ENCODE results near the gene RIMS3. TPM values are rescaled to one million over a fixed set of nuclear protein-coding genes. Genes with fewer than 3 reads are reported as not detected.

RIMS3 gene
- total RNA-seq, 1 donor from 2014 or later, result 4.6 TPM

- DNase-seq (no peak), ATAC-seq (no peak)
- TF ChIP-seq CTCF (IDR thresholded peaks at IDR 0.05), result no peak
- no peaks in the 10 kb centered on the region for H3K9me3 ChIP-seq
- no peak overlapping the region for H3K4me3 ChIP-seq
- H3K27me3 ChIP-seq (ENCODE audit: low read depth), result no peaks in the 10 kb centered on the region
- no peaks in the 10 kb centered on the region for H3K4me1 ChIP-seq
- no peaks in the 10 kb centered on the region for H3K36me3 ChIP-seq
- no peak overlapping the region for H3K27ac ChIP-seq
- intact Hi-C loops (cut with DNase I), result no loop called here
Observed at GRCh38 chr1:40610156-40610555, 55.3 kb downstream of the RIMS3 start.

- ATAC-seq (no peak), DNase-seq (no peak)
- no peak for TF ChIP-seq CTCF (IDR thresholded peaks at IDR 0.05)
- Histone ChIP-seq H3K4me1 (no peaks in the 10 kb centered on the region), H3K36me3 (no peaks in the 10 kb centered on the region), H3K27me3 (ENCODE audit: low read depth) (no peaks in the 10 kb centered on the region), H3K9me3 (no peaks in the 10 kb centered on the region), H3K27ac (no peak overlapping the region), H3K4me3 (no peak overlapping the region)
- intact Hi-C loops (cut with DNase I), result no loop called here
Observed at GRCh38 chr1:40607921-40608320, 57.6 kb downstream of the RIMS3 start.

GRCh38 chr1:40606978-40607377 is 58.5 kb downstream of the RIMS3 start:
- Histone ChIP-seq H3K4me3 (no peak overlapping the region), H3K27ac (no peak overlapping the region), H3K27me3 (ENCODE audit: low read depth) (no peaks in the 10 kb centered on the region), H3K36me3 (no peaks in the 10 kb centered on the region), H3K4me1 (no peaks in the 10 kb centered on the region), H3K9me3 (no peaks in the 10 kb centered on the region)
- intact Hi-C loops (cut with DNase I), result no loop called here
- TF ChIP-seq CTCF (IDR thresholded peaks at IDR 0.05), result no peak
- ATAC-seq (peak; percentile 36 to 56), DNase-seq (no peak)

GRCh38 chr1:40606194-40606593 is 59.3 kb downstream of the RIMS3 start:
- no peak for ATAC-seq
- H3K4me3 ChIP-seq, result no peak overlapping the region
- TF ChIP-seq CTCF (IDR thresholded peaks at IDR 0.05), result no peak
- H3K4me1 ChIP-seq, result no peaks in the 10 kb centered on the region
- no peak overlapping the region for H3K27ac ChIP-seq
- intact Hi-C loops (cut with DNase I), result no loop called here
- no peaks in the 10 kb centered on the region for H3K36me3 ChIP-seq
- H3K9me3 ChIP-seq, result no peaks in the 10 kb centered on the region
- DNase-seq, result no peak
- no peaks in the 10 kb centered on the region for H3K27me3 ChIP-seq (ENCODE audit: low read depth)

GRCh38 chr1:40599926-40600325 is 65.6 kb downstream of the RIMS3 start:
- intact Hi-C loops (cut with DNase I), result no loop called here
- no peak for TF ChIP-seq CTCF (IDR thresholded peaks at IDR 0.05)
- no peak for ATAC-seq

GRCh38 chr1:40595623-40596022 is 69.9 kb downstream of the RIMS3 start:
- Histone ChIP-seq H3K27ac (no peak overlapping the region), H3K27me3 (ENCODE audit: low read depth) (no peaks in the 10 kb centered on the region), H3K4me3 (no peak overlapping the region), H3K4me1 (no peaks in the 10 kb centered on the region), H3K36me3 (no peaks in the 10 kb centered on the region), H3K9me3 (no peaks in the 10 kb centered on the region)
- TF ChIP-seq CTCF (IDR thresholded peaks at IDR 0.05), result no peak
- DNase-seq (no peak), ATAC-seq (no peak)
- intact Hi-C loops (cut with DNase I), result no loop called here

More at GRCh38 chr1:40599926-40600325, 65.6 kb downstream of the RIMS3 start:
- no peak for DNase-seq
- H3K4me1 ChIP-seq, result no peaks in the 10 kb centered on the region
- H3K36me3 ChIP-seq, result no peaks in the 10 kb centered on the region
- H3K4me3 ChIP-seq, result no peak overlapping the region
- no peak overlapping the region for H3K27ac ChIP-seq
- no peaks in the 10 kb centered on the region for H3K27me3 ChIP-seq (ENCODE audit: low read depth)
- H3K9me3 ChIP-seq, result no peaks in the 10 kb centered on the region

All from lower lobe of right lung (tissue), 2 donors.